GM19372 (cell line): Measurements from ENCODE around the gene ZNF747.
"Not testable (repeated sequence)": the region's sequence is repeated elsewhere in the genome, so short reads cannot be mapped to it uniquely, and the experiment has no call there.

Experiments
- ATAC-seq: cut with Tn5 transposase; IDR thresholded peaks from one replicate; pipeline ENCODE4 v1.9.1; 2021; ENCODE audit warnings: mild to moderate bottlenecking, low read depth, moderate library complexity; ENCODE audit not compliant: unreplicated experiment

Gene ZNF747

DNA sequence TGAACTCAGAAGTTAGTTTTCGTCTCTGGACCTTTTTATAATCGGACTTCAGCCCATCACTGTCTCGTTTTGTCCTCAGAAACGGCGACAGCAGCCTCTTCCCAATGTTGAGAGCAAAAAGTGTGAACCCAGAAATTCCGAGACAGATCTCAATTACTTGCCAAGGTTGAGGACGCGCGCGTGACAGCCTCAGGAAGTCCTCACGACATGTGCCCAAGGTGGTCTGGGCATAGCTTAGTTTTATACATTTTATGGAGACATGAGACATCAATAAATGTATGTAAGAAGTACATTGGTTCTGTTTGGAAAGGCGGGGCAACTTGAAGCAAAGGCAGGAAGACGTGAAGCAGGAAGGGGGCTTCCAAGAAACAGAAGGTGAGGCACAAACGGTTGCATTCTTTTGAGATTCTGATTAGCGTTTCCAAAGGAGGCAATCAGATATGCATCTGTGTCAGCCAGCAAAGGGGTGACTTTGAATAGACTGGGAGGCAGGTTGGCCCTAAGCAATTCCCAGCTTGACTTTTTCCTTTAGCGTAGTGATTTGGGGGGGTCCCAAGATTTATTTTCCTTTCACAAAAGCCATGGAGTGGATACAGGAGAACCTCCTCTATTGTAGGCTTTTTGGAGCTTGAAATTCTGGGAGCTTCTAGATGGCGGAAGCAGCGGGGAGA, 583 bp upstream of the ZNF747 start:
- ATAC-seq, result peak; percentile 22

GRCh38 chr16:30533748-30534367, 800 bp downstream of the ZNF747 start:
- peak; percentile 15 for ATAC-seq

GRCh38 chr16:30533146-30533522, 1.5 kb downstream of the ZNF747 start:
- no peak for ATAC-seq

DNA sequence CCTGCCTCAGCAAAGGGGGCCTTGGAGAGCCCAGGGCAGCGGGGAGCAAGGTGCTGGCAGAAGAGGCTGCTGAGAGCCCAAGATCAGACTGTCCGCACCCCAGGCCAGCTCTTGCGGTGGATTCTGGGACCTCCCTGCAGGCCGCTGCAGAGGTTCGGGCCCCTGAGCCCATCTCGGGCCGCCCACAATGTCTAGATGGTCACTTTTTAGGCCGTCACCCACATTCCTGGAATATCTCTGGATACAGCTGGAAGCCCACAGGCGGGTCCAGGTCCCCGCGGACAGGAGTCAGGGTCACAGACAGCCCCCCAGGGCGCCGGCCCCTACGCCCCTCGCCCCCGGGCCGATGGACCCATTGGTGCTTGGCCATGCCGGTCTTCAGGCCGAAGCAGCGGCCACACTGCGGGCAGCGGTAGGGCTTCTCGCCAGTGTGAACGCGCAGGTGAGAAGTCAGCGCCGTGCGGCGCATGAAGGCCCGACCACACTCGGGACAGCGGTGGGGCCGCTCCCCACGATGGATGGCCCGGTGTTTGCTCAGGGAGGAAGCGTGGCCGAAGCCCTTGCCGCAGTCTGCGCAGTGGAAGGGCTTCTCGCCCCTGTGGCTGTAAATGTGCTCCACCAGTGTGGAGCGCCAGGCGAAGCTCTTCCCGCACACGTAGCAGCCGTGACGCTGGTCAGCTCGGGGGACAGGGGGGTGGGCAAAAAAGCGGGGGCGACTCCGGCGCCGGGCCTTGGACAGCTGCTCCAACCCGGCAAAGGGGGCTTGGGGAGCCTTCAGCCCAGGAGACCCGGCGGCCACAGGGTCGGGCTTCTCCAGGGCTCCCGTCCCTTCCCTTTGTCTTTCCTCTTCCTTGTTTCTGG, 2.1 kb downstream of the ZNF747 start:
- ATAC-seq, result no peak

DNA sequence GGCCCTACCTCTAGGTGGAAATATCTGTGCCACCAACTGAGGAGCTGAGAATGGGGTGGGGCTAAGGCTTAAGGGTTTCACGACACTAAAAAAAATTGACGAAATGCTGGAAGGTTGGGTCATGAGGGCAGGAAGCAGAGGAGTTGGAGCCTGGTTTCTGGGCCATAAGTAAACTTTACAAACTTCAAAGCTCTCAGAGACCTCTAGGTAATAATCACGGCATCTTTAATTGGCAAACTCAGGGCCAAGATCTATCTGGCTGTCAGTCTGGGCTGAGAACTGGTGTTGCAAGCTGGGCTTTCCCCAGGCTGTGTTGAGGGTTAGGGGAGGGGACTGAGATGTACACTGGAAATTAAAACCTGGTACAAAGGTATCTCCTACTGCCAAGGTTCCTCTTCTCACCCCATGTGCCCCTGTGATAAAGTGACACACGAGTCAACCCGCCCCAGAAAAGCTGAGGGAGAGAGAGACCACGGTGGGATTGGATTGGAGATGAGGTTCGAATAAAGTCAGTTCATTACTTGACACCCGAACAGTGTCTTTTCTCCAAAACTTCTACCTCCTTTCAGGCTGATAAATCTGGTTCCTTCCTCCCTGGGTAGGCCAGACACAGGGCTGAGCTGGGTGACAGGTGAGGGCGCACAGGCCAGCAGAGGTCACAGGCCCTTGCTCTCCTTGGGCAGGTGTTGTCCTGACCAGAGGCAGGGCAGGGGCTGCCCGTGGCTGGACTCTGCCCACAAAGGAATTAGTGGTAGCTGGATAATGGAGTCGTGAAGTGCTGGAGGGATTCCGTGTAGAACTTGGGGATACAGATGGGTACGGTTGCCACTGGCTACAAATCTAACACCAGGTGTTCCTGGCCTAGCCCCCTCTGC, 4.3 kb downstream of the ZNF747 start:
- ATAC-seq, result no peak

- no peak for ATAC-seq
These were observed 5.7 kb downstream of the ZNF747 start for GRCh38 chr16:30528799-30529457.

DNA sequence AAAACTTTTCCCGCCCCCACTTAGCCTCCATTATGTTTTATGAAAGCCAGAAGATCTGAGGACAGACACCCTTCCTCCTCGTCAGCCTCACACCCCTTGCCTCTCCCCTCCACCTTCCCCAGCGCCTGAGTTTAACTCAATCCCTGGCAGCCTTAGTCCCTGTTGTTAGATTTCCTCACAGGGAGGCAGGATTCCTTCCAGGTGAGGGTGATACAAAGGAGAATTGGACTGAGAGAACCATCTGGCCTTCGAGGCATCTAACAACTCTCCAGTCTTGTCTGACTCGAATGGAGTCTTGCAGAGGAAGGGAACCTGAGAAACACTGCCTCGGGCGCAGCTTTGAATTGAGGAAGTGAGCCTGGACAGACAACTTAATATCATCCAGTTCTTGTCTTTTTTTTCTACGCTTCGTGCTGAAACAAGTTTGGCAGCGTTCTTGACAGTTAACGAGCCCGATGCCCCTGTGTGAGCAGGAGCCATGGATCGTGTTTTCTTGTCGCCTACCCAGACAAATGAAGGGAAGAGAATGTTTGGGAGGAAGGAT, 7.0 kb downstream of the ZNF747 start:
- ATAC-seq, result no peak

GRCh38 chr16:30526823-30527634, 7.6 kb downstream of the ZNF747 start:
- peak; percentile 78 for ATAC-seq

GRCh38 chr16:30526137-30526822, 8.4 kb downstream of the ZNF747 start, which contains the start of gene ZNF768:
Gene ZNF768, minus strand, starts transcription at chr16:30526566. Its CDS starts 153 bp downstream, at chr16:30526413.
- ATAC-seq, result peak; percentile 22

- ATAC-seq, result no peak
These were observed 8.9 kb downstream of the ZNF747 start for GRCh38 chr16:30525844-30526136.

GRCh38 chr16:30524575-30525568, 9.8 kb downstream of the ZNF747 start:
- ATAC-seq, result no peak

- no peak for ATAC-seq
These were observed 10.7 kb downstream of the ZNF747 start for GRCh38 chr16:30523768-30524574.

GRCh38 chr16:30522702-30523463, 11.8 kb downstream of the ZNF747 start:
- not testable (repeated sequence) for ATAC-seq

- no peak for ATAC-seq
These were observed 12.6 kb downstream of the ZNF747 start for GRCh38 chr16:30521873-30522641.

DNA sequence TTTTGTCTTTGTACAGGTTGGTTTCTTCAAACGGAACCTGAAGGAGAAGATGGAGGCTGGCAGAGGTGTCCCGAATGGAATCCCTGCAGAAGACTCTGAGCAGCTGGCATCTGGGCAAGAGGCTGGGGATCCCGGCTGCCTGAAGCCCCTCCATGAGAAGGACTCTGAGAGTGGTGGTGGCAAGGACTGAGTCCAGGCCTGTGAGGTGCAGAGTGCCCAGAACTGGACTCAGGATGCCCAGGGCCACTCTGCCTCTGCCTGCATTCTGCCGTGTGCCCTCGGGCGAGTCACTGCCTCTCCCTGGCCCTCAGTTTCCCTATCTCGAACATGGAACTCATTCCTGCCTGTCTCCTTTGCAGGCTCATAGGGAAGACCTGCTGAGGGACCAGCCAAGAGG, 13.2 kb downstream of the ZNF747 start:
- no peak for ATAC-seq
